Urothelium cell line (cell line): ENCODE measurements around the gene RRP12.
"Not testable (repeated sequence)": the region's sequence is repeated elsewhere in the genome, so short reads cannot be mapped to it uniquely, and the experiment has no call there.

Experiments used
- DNase-seq: peaks from one replicate; pipeline ENCODE4 v3.0.0; 2011; ENCODE audit warnings: low spot score, mixed read lengths
- FAIRE-seq: peaks from 2 replicates; lab custom pipeline; 2011; peaks lifted over from hg19 to GRCh38; lab: Jason Lieb, UNC

Gene RRP12

GRCh38 chr10:97400665-97401454, at the start of gene RRP12:
TSS of gene RRP12 (minus strand) at chr10:97401340. CDS start at chr10:97401231, 109 bp downstream.
- peak; percentile 95 for DNase-seq
- peak; percentile 48 for FAIRE-seq

GRCh38 chr10:97450828-97451227, 49.7 kb upstream of the RRP12 start:
- no peak for DNase-seq
- FAIRE-seq = no peak

DNA sequence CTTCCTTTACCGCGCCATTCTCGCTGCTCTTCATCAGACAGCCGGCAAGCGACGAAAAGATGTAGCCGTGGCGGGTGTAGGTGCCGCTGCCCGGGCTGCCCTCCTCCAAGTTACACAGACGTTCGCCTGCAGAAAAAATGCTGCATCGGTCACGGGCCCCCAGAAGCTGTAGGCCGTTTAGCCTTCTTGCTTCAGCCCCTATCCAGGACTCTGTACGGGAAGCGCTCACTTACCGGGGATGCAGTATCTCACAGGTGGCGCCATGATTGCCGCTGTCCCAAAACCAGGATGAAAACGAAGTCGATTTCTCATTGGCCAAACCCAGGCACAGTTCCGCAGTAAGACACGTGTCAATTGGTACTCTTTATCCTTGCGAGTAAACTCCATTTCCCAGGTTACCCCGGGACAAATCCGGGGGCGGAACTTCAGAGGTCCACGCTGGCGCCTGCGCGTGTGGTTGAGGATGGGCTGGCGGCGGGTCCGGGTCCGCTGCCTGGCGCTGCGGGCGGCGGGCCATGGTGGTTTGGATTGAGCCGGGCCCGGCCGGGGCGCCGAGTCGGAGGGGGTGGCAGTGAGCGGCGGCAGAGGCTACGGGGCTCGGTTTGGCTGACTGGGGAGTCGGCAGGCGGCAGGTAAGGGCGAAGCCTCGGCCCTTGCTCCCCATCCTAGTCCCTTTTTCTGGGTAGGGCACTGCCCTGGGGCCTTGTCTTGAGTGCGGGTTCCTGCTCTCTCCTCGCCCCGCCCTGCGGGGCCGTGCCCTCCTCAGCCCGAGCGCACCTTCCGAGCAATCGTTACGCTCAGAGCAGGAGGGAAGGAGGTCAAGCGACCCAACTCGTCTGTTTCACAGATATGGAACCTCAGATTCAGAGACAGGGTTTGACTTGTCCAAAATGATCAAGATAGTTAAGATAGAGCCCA, 44.8 kb upstream of the RRP12 start, which contains the start of the genes EXOSC1 and ZDHHC16:
EXOSC1 (minus strand) TSS at position 285 of the 918 bp plus-strand sequence; CDS start at position 264, 21 bp downstream.
ZDHHC16 (plus strand) TSS at position 454 of the 918 bp plus-strand sequence. CDS start 5,501 bp downstream, outside the sequence.
- peak; percentile 96 for DNase-seq
- FAIRE-seq = no peak

DNA sequence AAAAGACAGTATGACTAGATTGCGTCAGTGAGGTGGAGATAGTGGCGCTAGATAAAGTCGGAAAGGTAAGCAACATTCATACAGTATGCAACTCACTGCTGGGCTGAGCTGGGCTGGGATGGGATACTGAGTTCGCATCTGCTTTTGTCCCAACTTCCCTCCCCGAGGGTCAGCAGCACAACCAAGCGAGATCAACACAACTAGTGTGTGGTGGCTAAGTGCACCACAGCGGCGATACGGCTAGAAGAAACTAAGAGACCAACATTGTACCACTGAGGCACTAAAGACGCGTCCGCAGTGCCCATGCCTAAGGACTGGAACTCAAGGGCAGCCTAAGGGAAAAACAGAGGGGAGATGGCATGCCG, 44.2 kb upstream of the RRP12 start:
- FAIRE-seq = no peak

GRCh38 chr10:97444212-97444611, 43.1 kb upstream of the RRP12 start:
- FAIRE-seq (no peak), DNase-seq (no peak)

More for the DNA sequence above, 44.2 kb upstream of the RRP12 start:
- DNase-seq = no peak

- FAIRE-seq = no peak
- no peak for DNase-seq
Observed at GRCh38 chr10:97442277-97442676, 41.1 kb upstream of the RRP12 start.

DNA sequence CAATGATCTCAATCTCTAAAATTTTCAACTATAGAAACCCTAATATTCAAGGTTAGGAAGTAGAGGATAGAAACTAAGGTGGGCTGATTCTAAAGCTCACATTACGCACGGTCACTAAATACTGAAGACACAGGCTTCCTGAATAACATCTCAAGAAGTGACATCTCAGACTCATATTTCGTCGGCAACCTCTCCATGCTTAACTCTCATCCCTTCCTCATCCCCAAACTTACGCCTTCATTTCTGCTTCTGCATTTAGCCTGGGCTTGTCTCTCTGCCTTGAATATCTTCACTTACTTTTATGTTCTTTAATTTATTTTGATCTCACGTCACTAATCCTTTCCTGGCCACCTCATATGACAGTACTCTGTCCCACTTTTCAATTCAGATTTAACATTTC, 34.1 kb upstream of the RRP12 start:
- DNase-seq (no peak), FAIRE-seq (no peak)

DNA sequence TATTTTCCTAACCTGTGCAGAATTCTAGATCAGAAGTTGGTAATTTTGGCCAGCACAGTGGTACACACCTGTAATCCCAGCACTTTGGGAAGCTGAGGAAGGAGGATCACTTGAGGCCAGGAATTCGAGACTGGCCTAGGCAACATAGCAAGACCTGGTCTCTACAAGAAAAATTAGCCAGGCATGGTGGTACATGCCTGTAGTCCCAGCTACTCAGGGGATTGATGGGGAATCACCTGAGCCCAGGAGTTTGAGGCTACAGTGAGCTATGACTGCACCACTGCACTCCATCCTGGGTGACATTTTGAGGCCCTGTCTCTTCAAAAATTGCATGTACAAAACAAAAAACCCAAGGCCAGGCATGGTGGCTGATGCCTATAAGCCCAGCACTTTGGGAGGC, 33.4 kb upstream of the RRP12 start:
- DNase-seq = no peak
- no peak for FAIRE-seq

DNA sequence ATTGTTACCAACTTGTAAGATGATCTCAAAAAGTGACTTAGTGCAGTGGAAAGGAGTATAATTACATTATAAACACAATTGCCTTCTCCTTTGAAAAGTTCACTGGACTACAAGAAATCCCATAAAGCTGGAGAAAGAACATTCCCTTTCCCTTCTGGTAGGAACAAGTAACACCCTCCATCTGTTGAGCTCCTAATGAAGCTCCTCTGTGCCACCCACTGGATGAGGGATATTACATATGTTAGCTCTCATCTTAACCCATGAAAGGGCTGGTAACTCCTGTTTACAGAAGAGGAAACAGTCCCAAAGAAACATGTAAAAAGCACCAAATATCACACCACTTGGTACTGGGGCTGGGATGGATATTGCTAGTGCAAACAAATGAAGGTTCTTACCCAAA, 32.9 kb upstream of the RRP12 start:
- DNase-seq = no peak

DNA sequence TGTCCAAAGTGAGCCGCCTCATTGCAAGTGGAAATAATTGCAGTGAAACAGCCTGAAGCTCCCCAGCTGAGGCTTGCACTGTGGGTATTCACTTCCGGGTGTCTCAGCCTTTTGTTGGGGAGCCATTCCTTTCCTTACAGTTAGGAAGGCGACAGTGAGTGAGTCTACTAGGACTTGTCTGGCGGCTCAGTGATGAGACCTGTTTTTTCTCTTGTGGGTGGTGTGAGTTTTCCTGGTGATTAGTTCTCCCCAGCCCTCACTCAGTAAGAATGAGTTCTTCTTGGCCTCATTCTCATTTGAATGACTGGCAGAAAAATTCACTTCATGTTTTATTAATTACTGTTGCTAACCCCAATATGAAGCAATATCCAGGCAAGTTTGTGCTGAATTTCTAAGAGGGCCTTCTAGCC, 27.4 kb upstream of the RRP12 start:
- no peak for FAIRE-seq
- no peak for DNase-seq

More for the DNA sequence above, 32.9 kb upstream of the RRP12 start:
- no peak for FAIRE-seq

- DNase-seq (no peak), FAIRE-seq (no peak)
Observed at GRCh38 chr10:97427571-97428179, 26.5 kb upstream of the RRP12 start.

GRCh38 chr10:97426776-97427570, 25.8 kb upstream of the RRP12 start:
- FAIRE-seq (no peak), DNase-seq (no peak)

- peak; percentile 99 for DNase-seq
- FAIRE-seq = peak; percentile 86
Observed at GRCh38 chr10:97425964-97426775, 25.0 kb upstream of the RRP12 start, which contains the start of gene PGAM1. TSS of gene PGAM1 (plus strand) at chr10:97426191. CDS start at chr10:97426308, 117 bp downstream.

GRCh38 chr10:97423757-97424098, 22.6 kb upstream of the RRP12 start:
- FAIRE-seq, DNase-seq: not testable (repeated sequence)

GRCh38 chr10:97416565-97416964, 15.4 kb upstream of the RRP12 start:
- DNase-seq (no peak), FAIRE-seq (no peak)

GRCh38 chr10:97412891-97413304, 11.8 kb upstream of the RRP12 start:
- DNase-seq = no peak

GRCh38 chr10:97411406-97411805, 10.3 kb upstream of the RRP12 start:
- FAIRE-seq = no peak
- DNase-seq = no peak

More at GRCh38 chr10:97412891-97413304, 11.8 kb upstream of the RRP12 start:
- FAIRE-seq = no peak

DNA sequence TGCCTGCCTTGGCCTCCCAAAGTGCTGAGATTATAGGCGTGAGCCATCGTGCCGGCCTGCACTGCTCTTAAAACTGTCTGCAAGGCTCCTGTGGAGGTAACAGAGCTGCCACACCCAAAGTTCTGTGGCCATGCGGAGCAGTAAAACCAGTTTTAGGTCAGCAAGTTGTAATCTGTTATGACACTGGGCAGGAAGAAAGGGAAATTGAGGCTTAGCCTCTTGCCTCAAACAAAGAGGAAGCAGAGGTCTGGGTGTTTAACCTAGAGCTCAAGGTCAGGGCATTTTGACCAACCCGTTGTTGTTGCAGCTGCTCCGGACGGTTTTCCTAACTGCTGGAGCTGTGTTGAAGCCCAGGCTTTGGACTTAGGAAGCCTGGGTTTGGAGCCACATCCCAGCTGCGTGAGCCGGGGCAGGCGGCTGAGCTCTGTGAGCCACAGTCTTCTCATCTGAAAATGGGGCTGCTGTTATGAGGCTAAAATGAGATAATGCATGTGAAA, 7.4 kb upstream of the RRP12 start:
- no peak for FAIRE-seq
- DNase-seq = no peak

DNA sequence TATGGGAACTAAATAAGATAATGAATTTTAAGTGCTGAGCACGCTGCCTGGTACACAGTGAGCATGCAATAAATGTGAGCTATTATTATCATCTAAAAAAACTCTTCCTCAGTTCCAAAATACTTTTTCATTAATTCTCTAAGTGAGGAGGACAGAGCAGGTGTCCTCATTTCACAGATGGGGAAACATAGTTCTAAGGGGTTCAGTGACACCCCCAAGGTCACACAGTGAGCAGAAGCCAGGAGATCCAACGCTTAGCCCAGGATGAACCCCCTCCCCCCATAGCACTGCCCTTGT, 6.8 kb upstream of the RRP12 start:
- FAIRE-seq = no peak
- DNase-seq = no peak
